Colonic mucosa (tissue), 4 donors: ENCODE results near the gene OR4Q2. TPM values are rescaled to one million over a fixed set of nuclear protein-coding genes. Genes with fewer than 3 reads are reported as not detected.

Source experiments
- DNase-seq: peaks from one replicate; pipeline ENCODE4 v3.0.0-alpha.2; 2020
- H3K27ac ChIP-seq: fragments of 200-600 bp; one replicate; pipeline ENCODE4 v1.8.0; 2021
- H3K27me3 ChIP-seq: fragments of 200-600 bp; one replicate; pipeline ENCODE4 v1.8.0; 2021
- H3K36me3 ChIP-seq: fragments of 200-600 bp; one replicate; pipeline ENCODE4 v1.8.0; 2021
- H3K4me1 ChIP-seq: fragments of 200-600 bp; one replicate; pipeline ENCODE4 v1.8.0; 2021; ENCODE audit warnings: mild to moderate bottlenecking
- H3K4me3 ChIP-seq: fragments of 200-600 bp; one replicate; pipeline ENCODE4 v1.8.0; 2021
- H3K9ac ChIP-seq, 2 donors: one replicate each; pipeline ENCODE4 v1.7.0; 2013; ENCODE audit warnings: control low read depth in 2 of 2, low read depth in 2 of 2, low read length in 2 of 2
- H3K9me3 ChIP-seq: fragments of 200-600 bp; one replicate; pipeline ENCODE4 v1.8.0; 2021
- intact Hi-C: fragments of 100-400 bp; cut with DNase I; formaldehyde crosslinking; loops from one replicate; pipeline ENCODE4 v1.14.1; 2022
- total RNA-seq, 2 donors: library from RNA; stranded (reverse); fragmentation: NEBNext Ultra II Directional in 1 of 2; extraction: Animal tissue kit (Norgen Biotek cat#: 25700) in 1 of 2; gene quantifications; one replicate each; pipeline ENCODE4 v1.2.1, GENCODE V29; 2021
- TF ChIP-seq, protein P1 (sequence below): fragments of 200-600 bp; IDR thresholded peaks from one replicate; pipeline ENCODE4 v1.8.0; 2022; ENCODE audit warnings: antibody characterized with exemption, mild to moderate bottlenecking
- donor health status: healthy.
- donor health status: DM: no; HTN: no; CAD: no.
- donor health status: DM: no; HTN: no; CAD: no.

Gene OR4Q2
- total RNA-seq, 2 donors from 2014 or later = not detected

- H3K27ac ChIP-seq = no peak overlapping the region
- H3K9me3 ChIP-seq = no peaks in the 10 kb centered on the region
- intact Hi-C loops = no loop called here
- H3K36me3 ChIP-seq = no peaks in the 10 kb centered on the region
- no peak overlapping the region for H3K9ac ChIP-seq
- TF ChIP-seq, protein P1, sequence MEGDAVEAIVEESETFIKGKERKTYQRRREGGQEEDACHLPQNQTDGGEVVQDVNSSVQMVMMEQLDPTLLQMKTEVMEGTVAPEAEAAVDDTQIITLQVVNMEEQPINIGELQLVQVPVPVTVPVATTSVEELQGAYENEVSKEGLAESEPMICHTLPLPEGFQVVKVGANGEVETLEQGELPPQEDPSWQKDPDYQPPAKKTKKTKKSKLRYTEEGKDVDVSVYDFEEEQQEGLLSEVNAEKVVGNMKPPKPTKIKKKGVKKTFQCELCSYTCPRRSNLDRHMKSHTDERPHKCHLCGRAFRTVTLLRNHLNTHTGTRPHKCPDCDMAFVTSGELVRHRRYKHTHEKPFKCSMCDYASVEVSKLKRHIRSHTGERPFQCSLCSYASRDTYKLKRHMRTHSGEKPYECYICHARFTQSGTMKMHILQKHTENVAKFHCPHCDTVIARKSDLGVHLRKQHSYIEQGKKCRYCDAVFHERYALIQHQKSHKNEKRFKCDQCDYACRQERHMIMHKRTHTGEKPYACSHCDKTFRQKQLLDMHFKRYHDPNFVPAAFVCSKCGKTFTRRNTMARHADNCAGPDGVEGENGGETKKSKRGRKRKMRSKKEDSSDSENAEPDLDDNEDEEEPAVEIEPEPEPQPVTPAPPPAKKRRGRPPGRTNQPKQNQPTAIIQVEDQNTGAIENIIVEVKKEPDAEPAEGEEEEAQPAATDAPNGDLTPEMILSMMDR = no peak
- no peaks in the 10 kb centered on the region for H3K4me1 ChIP-seq
- no peak for DNase-seq
- no peak overlapping the region for H3K4me3 ChIP-seq
- no peaks in the 10 kb centered on the region for H3K27me3 ChIP-seq
Measured at GRCh38 chr14:20044243-20044642, 42.3 kb downstream of the OR4Q2 start.

GRCh38 chr14:20048202-20048601 is 46.2 kb downstream of the OR4Q2 start:
- H3K9ac ChIP-seq = no peak overlapping the region
- no peak overlapping the region for H3K4me3 ChIP-seq
- H3K36me3 ChIP-seq = no peaks in the 10 kb centered on the region
- H3K4me1 ChIP-seq = no peaks in the 10 kb centered on the region
- no peaks in the 10 kb centered on the region for H3K27me3 ChIP-seq
- DNase-seq = no peak
- TF ChIP-seq, protein P1 = no peak
- H3K27ac ChIP-seq = no peak overlapping the region
- intact Hi-C loops = no loop called here
- no peaks in the 10 kb centered on the region for H3K9me3 ChIP-seq

Other genes with a start within 250 kb of the OR4Q2 start
- not detected for gene OR4M1, start 228.7 kb upstream of the OR4Q2 start, total RNA-seq
- not detected for gene OR4N2, start 198.4 kb upstream of the OR4Q2 start, total RNA-seq
- not detected for gene OR4K2, start 127.0 kb upstream of the OR4Q2 start, total RNA-seq
- gene OR4K5, start 81.6 kb upstream of the OR4Q2 start, total RNA-seq = not detected
- gene OR4K1, start 71.2 kb upstream of the OR4Q2 start, total RNA-seq = not detected
- not detected for gene OR4K15, start 26.6 kb upstream of the OR4Q2 start, total RNA-seq
- gene OR4K14, start 17.1 kb downstream of the OR4Q2 start, total RNA-seq = not detected
- not detected for gene OR4K13, start 33.9 kb downstream of the OR4Q2 start, total RNA-seq
- gene OR4L1, start 57.9 kb downstream of the OR4Q2 start, total RNA-seq = not detected
- not detected for gene OR4K17, start 108.6 kb downstream of the OR4Q2 start, total RNA-seq
- not detected for gene OR4N5, start 136.7 kb downstream of the OR4Q2 start, total RNA-seq
- gene OR11G2, start 188.7 kb downstream of the OR4Q2 start, total RNA-seq = not detected
- not detected for gene OR11H6, start 221.5 kb downstream of the OR4Q2 start, total RNA-seq
- gene OR11H7, start 226.8 kb downstream of the OR4Q2 start, total RNA-seq = not detected
- not detected for gene OR11H4, start 237.1 kb downstream of the OR4Q2 start, total RNA-seq